Endothelial cell of umbilical vein (primary cell): ENCODE data around the gene FBXW7. TPM values are rescaled to one million over a fixed set of nuclear protein-coding genes. Genes with fewer than 3 reads are reported as not detected.

Experiments used
- BruUV-seq: library from RNA; stranded (reverse); fragments of 400-500 nt; replicated peaks from 2 replicates; lab custom pipeline; 2021; lab: Mats Ljungman, UMichigan
- CTCF ChIA-PET: fragments of 300-600, 350-600 bp; sonication (Branson Sonifier 250); formaldehyde crosslinking; loops from one replicate; lab custom pipeline; 2021; ENCODE audit warnings: antibody characterized with exemption, inconsistent platforms; lab: Charles Lee
- POLR2A ChIA-PET: fragments of 300-600, 350-600 bp; sonication (Branson Sonifier 250); formaldehyde crosslinking; loops from one replicate; lab custom pipeline; 2021; ENCODE audit warnings: antibody characterized with exemption, inconsistent platforms; lab: Charles Lee
- DNase-seq: peaks from one replicate; pipeline ENCODE4 v3.0.0-alpha.2; 2011; ENCODE audit warnings: low read depth, low spot score
- FAIRE-seq: peaks from 2 replicates; lab custom pipeline; 2011; peaks lifted over from hg19 to GRCh38; lab: Jason Lieb, UNC
- H2AFZ ChIP-seq: 2 replicates; pipeline ENCODE4 v1.6.0; 2012; ENCODE audit warnings: low read depth, low read length, control low read depth, inconsistent platforms
- H3K27ac ChIP-seq: 2 replicates; pipeline ENCODE4 v1.5.1; 2011; ENCODE audit warnings: low read depth, mild to moderate bottlenecking, control low read depth, low read length, moderate library complexity; ENCODE audit not compliant: insufficient read depth
- H3K27me3 ChIP-seq, 2 experiments: 2 replicates each; pipeline versions ENCODE4 v1.6.0 to v1.6.1; 2011; ENCODE audit warnings: low read length in 2 of 2, mixed read lengths in 1 of 2; ENCODE audit not compliant: control insufficient read depth in 2 of 2, insufficient read depth in 2 of 2
- H3K36me3 ChIP-seq, 2 experiments: 2 replicates in 1 of 2; 3 replicates in 1 of 2; pipeline ENCODE4 v1.5.1; 2011; ENCODE audit warnings: low read length in 2 of 2, mild to moderate bottlenecking in 1 of 2, moderate library complexity in 1 of 2; ENCODE audit not compliant: control insufficient read depth in 2 of 2, insufficient read depth in 2 of 2; ENCODE audit errors: extremely low read depth in 1 of 2
- H3K4me1 ChIP-seq: 3 replicates; pipeline ENCODE4 v1.5.1; 2011; ENCODE audit warnings: mild to moderate bottlenecking, low read length; ENCODE audit not compliant: control insufficient read depth, insufficient read depth; ENCODE audit errors: extremely low read depth
- H3K4me2 ChIP-seq: 2 replicates; pipeline ENCODE4 v1.6.1; 2011; ENCODE audit warnings: low read length, control low read depth, mixed read lengths; ENCODE audit not compliant: insufficient read depth
- H3K4me3 ChIP-seq, 3 experiments: fragments of 200-600 bp in 1 of 3; sonication (generic), shearing (Covaris generic) in 1 of 3; replicated peaks in 1 of 3; 2 replicates each; pipeline ENCODE4 v1.5.1; 2011 to 2016; ENCODE audit warnings: control low read depth in 3 of 3, low read length in 3 of 3, mild to moderate bottlenecking in 2 of 3, inconsistent platforms in 1 of 3, low read depth in 1 of 3, moderate library complexity in 1 of 3; ENCODE audit not compliant: insufficient read depth in 1 of 3
- H3K79me2 ChIP-seq: 2 replicates; pipeline ENCODE4 v1.6.0; 2012; ENCODE audit warnings: low read length, inconsistent platforms; ENCODE audit not compliant: control insufficient read depth, insufficient read depth
- H3K9ac ChIP-seq: replicated peaks from 2 replicates; pipeline ENCODE3; 2011; ENCODE audit warnings: low read length, control low read depth; ENCODE audit not compliant: insufficient read depth; ENCODE audit errors: extremely low read depth
- H3K9me1 ChIP-seq: replicated peaks from 3 replicates; pipeline ENCODE4 v1.6.0; 2011; ENCODE audit warnings: mild to moderate bottlenecking, low read length; ENCODE audit not compliant: control insufficient read depth, insufficient read depth; ENCODE audit errors: extremely low read depth
- H3K9me3 ChIP-seq: replicated peaks from 2 replicates; pipeline ENCODE4 v1.5.1; 2012; ENCODE audit warnings: low read length, inconsistent platforms; ENCODE audit not compliant: control insufficient read depth, insufficient read depth
- H4K20me1 ChIP-seq: replicated peaks from 2 replicates; pipeline ENCODE3; 2011; ENCODE audit warnings: mild to moderate bottlenecking, low read length; ENCODE audit not compliant: control insufficient read depth, insufficient read depth; ENCODE audit errors: extremely low read depth
- EZH2 ChIP-seq: IDR thresholded peaks from 2 replicates; pipeline ENCODE4 v1.6.1; 2012; ENCODE audit warnings: borderline replicate concordance, low read depth, mild to moderate bottlenecking, moderate library complexity, low read length, inconsistent platforms; ENCODE audit not compliant: severe bottlenecking
- GATA2 ChIP-seq: IDR thresholded peaks from 2 replicates; pipeline ENCODE4 v1.7.0; 2011; ENCODE audit warnings: low read depth, mild to moderate bottlenecking, moderate library complexity, mixed read lengths, low read length; ENCODE audit not compliant: insufficient read length, insufficient read depth
- MYC ChIP-seq: IDR thresholded peaks from one replicate; pipeline ENCODE4 v1.6.1; 2011; ENCODE audit warnings: mild to moderate bottlenecking, low read depth, low read length
- POLR2A ChIP-seq: IDR thresholded peaks from 2 replicates; pipeline ENCODE4 v1.6.1; 2012; ENCODE audit warnings: low read depth, mild to moderate bottlenecking, control low read depth, low read length
- POLR2AphosphoS5 ChIP-seq: IDR thresholded peaks from 2 replicates; pipeline ENCODE4 v1.6.1; 2012; ENCODE audit warnings: low read depth, mild to moderate bottlenecking, control low read depth, low read length, moderate library complexity; ENCODE audit not compliant: insufficient read depth
- dilution Hi-C: fragments of 300-500 bp; cut with MboI; formaldehyde crosslinking; loops from one replicate; pipeline ENCODE4 v1.15.0; 2019; ENCODE audit warnings: low sequenced_read_pairs; ENCODE audit not compliant: extremely low pct_ligation_motif_present
- intact Hi-C: fragments of 100-400 bp; cut with micrococcal nuclease; formaldehyde crosslinking; loops from one replicate; pipeline ENCODE4 v1.10.0; 2022
- polyA plus RNA-seq, 4 experiments: library from polyadenylated mRNA; depleted of rRNA in 3 of 4; stranded (reverse) in 3 of 4; unstranded in 1 of 4; fragments of >200 nt; gene quantifications; 2 replicates each; pipeline versions ENCODE4 v1.2.1 to v1.2.3, GENCODE V29; 2011 to 2012; ENCODE audit warnings: missing spikeins in 1 of 4
- total RNA-seq: library from RNA; stranded (reverse); gene quantifications from 2 replicates; pipeline ENCODE4 v1.2.3, GENCODE V29; 2021
- TF ChIP-seq, protein P1 (sequence below), 2 donors: IDR thresholded peaks; 1 replicate in 1 of 2; 2 replicates in 1 of 2; pipeline ENCODE4 v1.5.1; 2011; ENCODE audit warnings: low read length in 2 of 2, mild to moderate bottlenecking in 2 of 2, moderate library complexity in 2 of 2, control low read depth in 1 of 2, inconsistent platforms in 1 of 2, low read depth in 1 of 2; ENCODE audit not compliant: insufficient read depth in 1 of 2; ENCODE audit errors: extremely low read depth in 1 of 2

Gene FBXW7
- total and polyA plus RNA-seq, 2 donors (not counting 3 experiments of a cell fraction or from before 2014, with no cell fraction given) = 7.0 to 28.1 TPM

GRCh38 chr4:152486429-152487389 lies 49.2 kb downstream of the FBXW7 start:
- no peak overlapping the region for H3K4me2 ChIP-seq
- TF ChIP-seq GATA2 (no peak), POLR2A (no peak), EZH2 (no peak), POLR2AphosphoS5 (no peak)
- no peaks in the 10 kb centered on the region for H3K4me1 ChIP-seq
- intact Hi-C loops = no loop called here
- CTCF ChIA-PET = interaction anchor here (1.3 to 4.2 kb wide), 3 partner anchors 10 to 15 kb away, joined by 3 to 26 read pairs (median 18); no protein-coding TSS in a partner anchor
- no peak overlapping the region for H2AFZ ChIP-seq
- no peak overlapping the region for H3K4me3 ChIP-seq
- no peak for FAIRE-seq
- no peaks in the 10 kb centered on the region for H3K36me3 ChIP-seq
- no peak for DNase-seq
- H3K27ac ChIP-seq = no peak overlapping the region
- H3K9ac ChIP-seq = no peak overlapping the region
- peaks cover 2% of the 10 kb centered on the region for H3K9me1 ChIP-seq
- dilution Hi-C loops = no loop called here
- BruUV-seq = no TSS peak
- H3K27me3 ChIP-seq = no peaks in the 10 kb centered on the region
- peaks cover 63% of the 10 kb centered on the region for H3K79me2 ChIP-seq
- peaks cover 6% of the 10 kb centered on the region for H4K20me1 ChIP-seq
- H3K9me3 ChIP-seq = no peaks in the 10 kb centered on the region
- POLR2A ChIA-PET = no interaction called here

DNA sequence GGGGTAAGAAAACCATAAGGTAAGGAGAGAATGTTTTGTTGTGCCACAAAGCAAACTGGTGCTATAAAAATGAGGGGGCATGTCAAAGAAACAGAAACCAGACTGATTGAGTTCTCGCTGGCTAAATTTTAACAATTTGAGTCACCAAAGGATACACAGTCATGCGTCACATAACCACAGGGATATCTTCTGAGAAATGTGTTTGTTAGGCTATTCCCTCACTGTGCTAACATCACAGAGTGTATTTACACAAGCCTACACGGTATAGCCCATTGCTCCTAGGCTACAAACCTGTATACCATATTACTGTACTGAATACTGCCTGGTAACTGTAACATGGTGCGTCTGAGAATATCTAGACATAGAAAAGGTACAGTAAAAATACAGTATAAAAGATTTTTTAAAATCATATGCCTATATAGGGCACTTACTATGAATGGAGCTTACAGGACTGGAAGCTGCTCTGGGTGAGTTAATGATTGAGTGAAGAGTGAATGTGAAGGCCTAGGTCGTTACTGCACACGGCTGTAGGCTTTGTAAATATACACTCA lies 50.1 kb downstream of the FBXW7 start:
- ChIA-PET POLR2A (no interaction called here), CTCF (interaction anchor here (1.3 to 4.2 kb wide), 3 partner anchors 9 to 15 kb away, joined by 3 to 26 read pairs (median 18); no protein-coding TSS in a partner anchor)
- no peak overlapping the region for H3K27ac ChIP-seq
- H3K9me3 ChIP-seq = no peaks in the 10 kb centered on the region
- H3K4me1 ChIP-seq = no peaks in the 10 kb centered on the region
- intact Hi-C loops = no loop called here
- no peak for TF ChIP-seq MYC
- TF ChIP-seq, protein P1, sequence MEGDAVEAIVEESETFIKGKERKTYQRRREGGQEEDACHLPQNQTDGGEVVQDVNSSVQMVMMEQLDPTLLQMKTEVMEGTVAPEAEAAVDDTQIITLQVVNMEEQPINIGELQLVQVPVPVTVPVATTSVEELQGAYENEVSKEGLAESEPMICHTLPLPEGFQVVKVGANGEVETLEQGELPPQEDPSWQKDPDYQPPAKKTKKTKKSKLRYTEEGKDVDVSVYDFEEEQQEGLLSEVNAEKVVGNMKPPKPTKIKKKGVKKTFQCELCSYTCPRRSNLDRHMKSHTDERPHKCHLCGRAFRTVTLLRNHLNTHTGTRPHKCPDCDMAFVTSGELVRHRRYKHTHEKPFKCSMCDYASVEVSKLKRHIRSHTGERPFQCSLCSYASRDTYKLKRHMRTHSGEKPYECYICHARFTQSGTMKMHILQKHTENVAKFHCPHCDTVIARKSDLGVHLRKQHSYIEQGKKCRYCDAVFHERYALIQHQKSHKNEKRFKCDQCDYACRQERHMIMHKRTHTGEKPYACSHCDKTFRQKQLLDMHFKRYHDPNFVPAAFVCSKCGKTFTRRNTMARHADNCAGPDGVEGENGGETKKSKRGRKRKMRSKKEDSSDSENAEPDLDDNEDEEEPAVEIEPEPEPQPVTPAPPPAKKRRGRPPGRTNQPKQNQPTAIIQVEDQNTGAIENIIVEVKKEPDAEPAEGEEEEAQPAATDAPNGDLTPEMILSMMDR (IDR thresholded peaks at IDR 0.05; ENCODE audit: extremely low read depth in 1 of 2, insufficient read depth in 1 of 2, low read depth in 1 of 2, low read length in 2 of 2) = no peak
- TF ChIP-seq POLR2AphosphoS5 = no peak
- TF ChIP-seq EZH2 = no peak
- no peak for DNase-seq
- no peak for FAIRE-seq
- H3K4me2 ChIP-seq = no peak overlapping the region
- H4K20me1 ChIP-seq = peaks cover 9% of the 10 kb centered on the region
- peaks cover 2% of the 10 kb centered on the region for H3K9me1 ChIP-seq
- H3K79me2 ChIP-seq = peaks cover 66% of the 10 kb centered on the region
- H2AFZ ChIP-seq = no peak overlapping the region
- BruUV-seq = no TSS peak
- no peak overlapping the region for H3K4me3 ChIP-seq
- no peaks in the 10 kb centered on the region for H3K36me3 ChIP-seq
- dilution Hi-C loops = no loop called here
- H3K9ac ChIP-seq = no peak overlapping the region
- no peaks in the 10 kb centered on the region for H3K27me3 ChIP-seq
